ENCODE data around the gene UIMC1. TPM values are rescaled to one million over a fixed set of nuclear protein-coding genes. Genes with fewer than 3 reads are reported as not detected.

Gene UIMC1
- total and polyA plus RNA-seq, 2 donors (not counting 1 experiment from before 2014, with no cell fraction given) = 49.2 to 98.1 TPM

GRCh38 chr5:176941951-176942350 is 64.6 kb downstream of the UIMC1 start:
- POLR2A ChIA-PET = no interaction called here

DNA sequence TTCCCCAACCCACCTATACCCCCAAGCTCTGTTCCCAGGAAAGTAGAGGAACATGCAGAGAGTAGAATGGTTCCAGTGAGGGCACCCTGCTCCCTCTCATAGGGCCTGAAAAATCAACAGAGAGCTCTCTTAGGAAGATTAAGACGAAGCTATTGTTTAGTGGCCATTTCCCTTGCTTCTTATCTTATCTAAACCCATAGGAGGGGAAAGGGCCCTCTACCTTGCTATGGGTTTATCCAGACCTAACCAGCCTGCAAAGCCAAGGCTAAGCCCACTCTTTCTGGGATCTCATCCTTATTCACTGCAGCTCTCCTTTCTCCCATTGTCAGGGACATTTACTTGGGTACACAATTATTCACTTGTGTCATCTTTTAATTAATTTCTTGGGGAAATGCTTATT is 68.1 kb downstream of the UIMC1 start:
- ChIA-PET POLR2A (interaction anchor here (0.7 to 0.9 kb wide), 2 partner anchors 117 to 388 kb away, joined by 6 read pairs; no protein-coding TSS in a partner anchor), CTCF (interaction anchor here (0.9 kb wide), 1 partner anchor 365 kb away, joined by 4 read pairs; no protein-coding TSS in a partner anchor)
- Mint-ChIP-seq H3K9me3 (ENCODE audit: insufficient read depth) (no peaks in the 10 kb centered on the region), H3K27ac (no peak overlapping the region), H3K27me3 (no peaks in the 10 kb centered on the region), H3K4me1 (no peaks in the 10 kb centered on the region), H3K4me3 (no peak overlapping the region)
- Histone ChIP-seq H2AFZ (ENCODE audit: insufficient read depth, low read depth, low read length, poor library complexity, severe bottlenecking) (no peak overlapping the region), H3K9me3 (ENCODE audit: control extremely low read depth in 1 of 3, control insufficient read depth in 2 of 3, insufficient read depth in 1 of 3, low read length in 2 of 3) (no peaks in the 10 kb centered on the region), H3K36me3 (replicated peaks in 1 of 2; ENCODE audit: control extremely low read depth in 1 of 2, control insufficient read depth in 1 of 2, extremely low read depth in 1 of 2, insufficient read depth in 2 of 2, low read length in 1 of 2) (peaks cover 15 to 62% of the 10 kb centered on the region in 2 experiments), H3K4me3 (ENCODE audit: control extremely low read depth in 1 of 5, extremely low read depth in 1 of 5, insufficient read depth in 1 of 5, low read depth in 2 of 5, low read length in 4 of 5) (no peak overlapping the region), H3K4me1 (ENCODE audit: control insufficient read depth in 2 of 2, insufficient read depth in 2 of 2, low read length in 2 of 2) (no peaks in the 10 kb centered on the region), H3K4me2 (replicated peaks; ENCODE audit: low read depth, low read length, poor library complexity, severe bottlenecking) (no peak overlapping the region), H3K9ac (ENCODE audit: low read length) (no peak overlapping the region), H3K27me3 (replicated peaks in 1 of 4; ENCODE audit: control extremely low read depth in 1 of 4, control insufficient read depth in 3 of 4, insufficient read depth in 4 of 4, low read length in 3 of 4) (no peaks in the 10 kb centered on the region), H3K79me2 (ENCODE audit: control insufficient read depth, insufficient read depth, low read length) (peaks cover 9% of the 10 kb centered on the region), H4K20me1 (ENCODE audit: control insufficient read depth, insufficient read depth, low read length, poor library complexity, severe bottlenecking) (peaks cover 7% of the 10 kb centered on the region), H3K27ac (ENCODE audit: low read length in 2 of 2) (no peak overlapping the region)
- intact Hi-C loops (cut with micrococcal nuclease) = no loop called here
- no peak for TF ChIP-seq EZH2 (IDR thresholded peaks at IDR 0.05; ENCODE audit: borderline replicate concordance, insufficient read depth, low read depth, low read length, poor library complexity, severe bottlenecking)
- TF ChIP-seq CTCF (IDR thresholded peaks at IDR 0.05) = no peak
- ATAC-seq (ENCODE audit: low read depth) (no peak), DNase-seq (no peak)
- WGBS (ENCODE audit: insufficient coverage) = 83% methylated on average over 1 of the region's 1 CpG

More at GRCh38 chr5:176941951-176942350, 64.6 kb downstream of the UIMC1 start:
- no peak overlapping the region for H3K4me2 ChIP-seq (replicated peaks; ENCODE audit: low read depth, low read length, poor library complexity, severe bottlenecking)
- WGBS (ENCODE audit: insufficient coverage) = 78% methylated on average over 3 of the region's 9 CpGs
- no peak overlapping the region for H3K9ac ChIP-seq (ENCODE audit: low read length)
- H3K4me1 Mint-ChIP-seq = no peaks in the 10 kb centered on the region
- no peaks in the 10 kb centered on the region for H3K9me3 Mint-ChIP-seq (ENCODE audit: insufficient read depth)
- no peaks in the 10 kb centered on the region for H3K27me3 ChIP-seq (replicated peaks in 1 of 4; ENCODE audit: control extremely low read depth in 1 of 4, control insufficient read depth in 3 of 4, insufficient read depth in 4 of 4, low read length in 3 of 4)
- peaks cover 4% of the 10 kb centered on the region for H4K20me1 ChIP-seq (ENCODE audit: control insufficient read depth, insufficient read depth, low read length, poor library complexity, severe bottlenecking)
- no peak overlapping the region for H3K4me3 Mint-ChIP-seq
- H3K27ac Mint-ChIP-seq = no peak overlapping the region
- ATAC-seq (ENCODE audit: low read depth) (no peak), DNase-seq (no peak)
- intact Hi-C loops (cut with micrococcal nuclease) = no loop called here
- H3K36me3 ChIP-seq (replicated peaks in 1 of 2; ENCODE audit: control extremely low read depth in 1 of 2, control insufficient read depth in 1 of 2, extremely low read depth in 1 of 2, insufficient read depth in 2 of 2, low read length in 1 of 2) = peaks cover 17 to 65% of the 10 kb centered on the region in 2 experiments
- no peaks in the 10 kb centered on the region for H3K4me1 ChIP-seq (ENCODE audit: control insufficient read depth in 2 of 2, insufficient read depth in 2 of 2, low read length in 2 of 2)
- no peak for TF ChIP-seq EZH2 (IDR thresholded peaks at IDR 0.05; ENCODE audit: borderline replicate concordance, insufficient read depth, low read depth, low read length, poor library complexity, severe bottlenecking)
- no peak for TF ChIP-seq CTCF (IDR thresholded peaks at IDR 0.05)
- H3K27ac ChIP-seq (ENCODE audit: low read length in 2 of 2) = no peak overlapping the region
- H3K9me3 ChIP-seq (ENCODE audit: control extremely low read depth in 1 of 3, control insufficient read depth in 2 of 3, insufficient read depth in 1 of 3, low read length in 2 of 3) = no peaks in the 10 kb centered on the region
- H3K4me3 ChIP-seq (ENCODE audit: control extremely low read depth in 1 of 5, extremely low read depth in 1 of 5, insufficient read depth in 1 of 5, low read depth in 2 of 5, low read length in 4 of 5) = no peak overlapping the region
- peaks cover 15% of the 10 kb centered on the region for H3K79me2 ChIP-seq (ENCODE audit: control insufficient read depth, insufficient read depth, low read length)
- CTCF ChIA-PET = interaction anchor here (0.7 kb wide), 1 partner anchor 291 kb away, joined by 3 read pairs; no protein-coding TSS in a partner anchor
- no peak overlapping the region for H2AFZ ChIP-seq (ENCODE audit: insufficient read depth, low read depth, low read length, poor library complexity, severe bottlenecking)
- H3K27me3 Mint-ChIP-seq = no peaks in the 10 kb centered on the region

Data from B cell (primary cell).